A549 (cell line): ENCODE measurements around the gene GMDS. TPM values are rescaled to one million over a fixed set of nuclear protein-coding genes. Genes with fewer than 3 reads are reported as not detected.

Source experiments
- ATAC-seq, 2 experiments: fragments of 200-7000 bp in 1 of 2; fragments of >200 bp in 1 of 2; cut with Nextera tagmentation in 1 of 2; cut with Tn5 transposase in 1 of 2; 3 replicates each; pipeline versions ENCODE4 v1.8.0 to v1.9.1; 2018 to 2020; ENCODE audit warnings: mild to moderate bottlenecking in 1 of 2, moderate library complexity in 1 of 2
- CTCF ChIA-PET: fragments of 300-600 bp; sonication (Branson Sonifier 250); formaldehyde crosslinking; extraction: SDS; loops from one replicate; lab custom pipeline; 2021; ENCODE audit warnings: antibody characterized with exemption, inconsistent platforms; lab: Yijun Ruan, JAX
- POLR2A ChIA-PET: fragments of 350-600 bp; formaldehyde crosslinking; extraction: SDS; loops from one replicate; lab custom pipeline; 2021; ENCODE audit warnings: antibody characterized with exemption, inconsistent platforms; lab: Yijun Ruan, JAX
- DNase-seq, 2 experiments: peaks; one replicate each; pipeline versions ENCODE4 v3.0.0 to v3.0.0-alpha.2; 2011 to 2016; ENCODE audit warnings: low read depth in 1 of 2, low spot score in 1 of 2
- FAIRE-seq: peaks from 2 replicates; lab custom pipeline; 2011; peaks lifted over from hg19 to GRCh38; lab: Jason Lieb, UNC
- H3K27ac ChIP-seq, 2 experiments: fragments of >200 bp; sonication (Bioruptor Twin); formaldehyde crosslinking; 3 replicates each; pipeline ENCODE4 v1.5.1; 2016 to 2017
- H3K4me1 ChIP-seq: fragments of >200 bp; sonication (Bioruptor Twin); formaldehyde crosslinking; 3 replicates; pipeline ENCODE4 v1.6.1; 2016
- H3K4me2 ChIP-seq: fragments of >200 bp; sonication (Bioruptor Twin); formaldehyde crosslinking; 3 replicates; pipeline ENCODE4 v1.6.1; 2016
- H3K4me3 ChIP-seq: fragments of >200 bp; sonication (Bioruptor Twin); formaldehyde crosslinking; 3 replicates; pipeline ENCODE4 v1.5.1; 2016
- H3K9me3 ChIP-seq: fragments of >200 bp; sonication (Bioruptor Twin); formaldehyde crosslinking; 3 replicates; pipeline ENCODE4 v1.6.1; 2016
- BCL3 ChIP-seq: fragments of >200 bp; sonication (Bioruptor Twin); formaldehyde crosslinking; IDR thresholded peaks from 3 replicates; pipeline ENCODE4 v1.6.1; 2016
- BHLHE40 ChIP-seq: IDR thresholded peaks from 2 replicates; pipeline ENCODE4 v1.6.1; 2012; ENCODE audit warnings: low read depth, low read length, inconsistent platforms
- CBX2 ChIP-seq: fragments of 200-600 bp; sonication (generic); IDR thresholded peaks from 2 replicates; pipeline ENCODE4 v1.6.1; 2016; ENCODE audit warnings: low read depth, mild to moderate bottlenecking, borderline replicate concordance
- CBX8 ChIP-seq: fragments of 200-600 bp; sonication (generic); IDR thresholded peaks from 2 replicates; pipeline ENCODE4 v1.6.1; 2016
- CTCF ChIP-seq: fragments of >200 bp; sonication (Bioruptor Twin); formaldehyde crosslinking; IDR thresholded peaks from 3 replicates; pipeline ENCODE4 v1.5.1; 2016
- E2F6 ChIP-seq: IDR thresholded peaks from 2 replicates; pipeline ENCODE4 v1.6.1; 2012; ENCODE audit warnings: low read depth, borderline replicate concordance
- EHMT2 ChIP-seq: fragments of 200-600 bp; sonication (generic); IDR thresholded peaks from 2 replicates; pipeline ENCODE4 v1.6.1; 2016; ENCODE audit warnings: antibody characterized with exemption, low read depth, mild to moderate bottlenecking, moderate library complexity
- FOSB ChIP-seq: fragments of 250-450 bp; sonication (Bioruptor Pico); IDR thresholded peaks from 2 replicates; pipeline ENCODE4 v1.5.0; 2020; ENCODE audit warnings: mild to moderate bottlenecking, moderate library complexity
- GATA3 ChIP-seq: IDR thresholded peaks from 2 replicates; pipeline ENCODE4 v1.6.1; 2012; ENCODE audit warnings: borderline replicate concordance
- HDAC2 ChIP-seq: fragments of 200-600 bp; sonication (generic); IDR thresholded peaks from 2 replicates; pipeline ENCODE4 v1.6.1; 2016
- HMGXB4 ChIP-seq: fragments of 250-450 bp; sonication (Bioruptor Pico); IDR thresholded peaks from 2 replicates; pipeline ENCODE4 v1.5.0; 2021; ENCODE audit warnings: mild to moderate bottlenecking, moderate library complexity, borderline replicate concordance
- HOXA7 ChIP-seq: fragments of 250-450 bp; sonication (Bioruptor Pico); IDR thresholded peaks from 2 replicates; pipeline ENCODE4 v1.5.0; 2020; ENCODE audit warnings: mild to moderate bottlenecking, moderate library complexity
- JUNB ChIP-seq: fragments of >200 bp; sonication (Bioruptor Twin); formaldehyde crosslinking; IDR thresholded peaks from 2 replicates; pipeline ENCODE4 v1.6.1; 2016
- MAFK ChIP-seq: fragments of 450-650 bp; IDR thresholded peaks from 2 replicates; pipeline ENCODE4 v1.6.1; 2014; ENCODE audit not compliant: partially characterized antibody
- MAX ChIP-seq: IDR thresholded peaks from 2 replicates; pipeline ENCODE4 v1.6.1; 2012
- NFE2L2 ChIP-seq: fragments of 150-350 bp; conservative IDR thresholded peaks from 2 replicates; pipeline ENCODE4 v1.6.1; 2014; ENCODE audit warnings: low read length
- NPAS2 ChIP-seq: fragments of 250-450 bp; sonication (Bioruptor Pico); IDR thresholded peaks from 2 replicates; pipeline ENCODE4 v1.8.0; 2022; ENCODE audit warnings: mild to moderate bottlenecking, moderate library complexity, borderline replicate concordance
- RAD21 ChIP-seq, 2 experiments: fragments of >200 bp in 1 of 2; sonication (Bioruptor Twin) in 1 of 2; formaldehyde crosslinking in 1 of 2; IDR thresholded peaks in 1 of 2; conservative IDR thresholded peaks in 1 of 2; 2 replicates in 1 of 2; 3 replicates in 1 of 2; pipeline ENCODE4 v1.6.1; 2012 to 2018; ENCODE audit warnings: inconsistent platforms in 1 of 2
- SMC3 ChIP-seq: fragments of >200 bp; sonication (Bioruptor Twin); formaldehyde crosslinking; IDR thresholded peaks from 3 replicates; pipeline ENCODE4 v1.6.1; 2018; ENCODE audit warnings: inconsistent platforms
- USF2 ChIP-seq: fragments of 450-650 bp; IDR thresholded peaks from 2 replicates; pipeline ENCODE4 v1.6.1; 2014; ENCODE audit warnings: antibody characterized with exemption
- WGBS: methylation state at CpG from one replicate; pipeline ENCODE4 v1.1.6; 2017; ENCODE audit errors: missing lambda C conversion rate; 5-methylcytosine and 5-hydroxymethylcytosine counted together
- polyA plus RNA-seq, 4 experiments: library from polyadenylated mRNA; depleted of rRNA in 3 of 4; stranded (reverse); fragments of >200 nt; fragmentation: RNase III in 1 of 4; extraction: RNeasy Plus Mini Kit Qiagen cat#74134 plus additional on column Dnase treatment in 1 of 4; gene quantifications; 2 replicates in 3 of 4; 3 replicates in 1 of 4; pipeline ENCODE4 v1.2.3, GENCODE V29; 2011 to 2017

Gene GMDS
- polyA plus RNA-seq, 2 of the 4 experiments (the other 2 are of a cell fraction), result 9.9 to 12.4 TPM

GRCh38 chr6:2124260-2124709 lies 121.1 kb downstream of the GMDS start:
- WGBS, result 95% methylated on average over 11 of the region's 11 CpGs
- POLR2A ChIA-PET, result no interaction called here
- DNase-seq, result no peak
- CTCF ChIA-PET, result no interaction called here
- Histone ChIP-seq H3K4me3 (no peak overlapping the region), H3K9me3 (no peaks in the 10 kb centered on the region), H3K27ac (no peak overlapping the region), H3K4me1 (no peaks in the 10 kb centered on the region), H3K4me2 (no peak overlapping the region)
- no peak for FAIRE-seq
- no peak for ATAC-seq
- TF ChIP-seq HOXA7 (CRISPR knock-in tag) (no peak), EHMT2 (no peak), HDAC2 (no peak), CTCF (no peak), NFE2L2 (no peak), USF2 (no peak), CBX8 (no peak)

GRCh38 chr6:2120912-2121311 lies 124.5 kb downstream of the GMDS start:
- Histone ChIP-seq H3K4me1 (no peaks in the 10 kb centered on the region), H3K27ac (no peak overlapping the region), H3K9me3 (no peaks in the 10 kb centered on the region), H3K4me3 (no peak overlapping the region), H3K4me2 (no peak overlapping the region)
- ATAC-seq (no peak), FAIRE-seq (no peak), DNase-seq (no peak)
- CTCF ChIA-PET, result interaction anchor here (2.8 kb wide), 1 partner anchor 525 kb away, joined by 8 read pairs; no protein-coding TSS in a partner anchor
- TF ChIP-seq HOXA7 (CRISPR knock-in tag) (no peak), CBX8 (no peak), HDAC2 (no peak)
- 81% methylated on average over 2 of the region's 3 CpGs for WGBS
- POLR2A ChIA-PET, result no interaction called here

GRCh38 chr6:2119275-2119674 lies 126.1 kb downstream of the GMDS start:
- FAIRE-seq, result no peak
- POLR2A ChIA-PET, result no interaction called here

More at GRCh38 chr6:2119275-2119674, 126.1 kb downstream of the GMDS start:
- TF ChIP-seq CBX2, result no peak
- no peak for TF ChIP-seq MAFK
- TF ChIP-seq JUNB, result no peak
- TF ChIP-seq RAD21 (conservative IDR thresholded peaks at IDR 0.05 in 1 of 2, IDR thresholded peaks at IDR 0.05 in 1 of 2), result no peak
- TF ChIP-seq BHLHE40, result no peak
- no peak for TF ChIP-seq FOSB (CRISPR knock-in tag)
- no peak for TF ChIP-seq MAX
- TF ChIP-seq BCL3, result no peak
- TF ChIP-seq HMGXB4, result no peak
- no peak for TF ChIP-seq SMC3
- TF ChIP-seq NPAS2 (CRISPR knock-in tag), result no peak
- TF ChIP-seq GATA3, result no peak
- TF ChIP-seq E2F6, result no peak
- WGBS, result 91% methylated on average over 1 of the region's 1 CpG
- CTCF ChIA-PET, result interaction anchor here (1.4 kb wide), 1 partner anchor 15 kb away, joined by 7 read pairs; no protein-coding TSS in a partner anchor
- Histone ChIP-seq H3K9me3 (no peaks in the 10 kb centered on the region), H3K4me3 (no peak overlapping the region), H3K27ac (no peak overlapping the region), H3K4me1 (no peaks in the 10 kb centered on the region), H3K4me2 (no peak overlapping the region)
- DNase-seq (no peak), ATAC-seq (no peak)
